Measurements from ENCODE around the gene ZFYVE28. TPM values are rescaled to one million over a fixed set of nuclear protein-coding genes. Genes with fewer than 3 reads are reported as not detected.

The ZFYVE28 gene
- total RNA-seq, 6 experiments from 2014 or later: 2.5 to 9.6 (median 4.8) TPM

DNA sequence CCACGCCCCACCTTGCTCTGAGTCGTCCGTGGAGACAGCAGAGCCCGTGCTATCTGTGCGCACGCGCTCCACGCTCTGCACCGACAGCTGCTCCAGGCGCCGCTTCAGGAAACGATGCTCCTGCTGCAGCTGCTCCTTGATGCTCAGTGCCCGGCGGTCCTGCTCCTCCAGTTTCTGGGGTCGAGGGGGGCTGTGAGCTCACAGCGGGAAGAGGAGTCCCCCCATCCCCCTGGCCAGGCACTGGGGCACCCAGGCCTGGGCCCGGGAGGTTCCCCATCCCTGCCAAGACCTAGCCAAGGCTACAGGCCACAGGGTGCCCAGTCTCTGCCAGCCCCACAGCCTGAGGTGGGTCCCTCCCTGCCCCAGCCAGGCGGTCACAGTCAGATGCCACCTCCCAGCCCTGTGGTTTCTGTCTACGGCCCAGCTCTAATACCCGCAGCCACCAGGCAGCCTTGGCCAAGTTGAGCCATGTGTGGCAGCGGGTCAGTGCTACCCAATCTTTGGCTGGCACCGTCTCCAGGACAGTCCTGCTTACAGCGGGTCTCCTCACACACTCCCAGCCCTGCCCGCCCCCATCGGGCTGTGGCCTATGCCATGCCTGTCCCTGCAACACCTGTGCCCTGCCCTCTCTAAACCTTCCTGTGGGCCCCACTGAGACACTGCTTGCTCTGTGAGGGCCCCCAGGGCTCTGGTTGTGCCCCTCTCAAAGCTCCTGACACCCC lies 167.2 kb downstream of the ZFYVE28 start:
- WGBS (ENCODE audit: insufficient coverage, low coverage, low lambda C conversion rate, missing lambda C conversion rate): 100% methylated on average over 1 of the region's 25 CpGs
- DNase-seq (peak in 2 of 3 donors; percentile 17 to 48), ATAC-seq (no peak)
- no peak for TF ChIP-seq POLR2A (IDR thresholded peaks at IDR 0.05)
- TF ChIP-seq, protein P1, sequence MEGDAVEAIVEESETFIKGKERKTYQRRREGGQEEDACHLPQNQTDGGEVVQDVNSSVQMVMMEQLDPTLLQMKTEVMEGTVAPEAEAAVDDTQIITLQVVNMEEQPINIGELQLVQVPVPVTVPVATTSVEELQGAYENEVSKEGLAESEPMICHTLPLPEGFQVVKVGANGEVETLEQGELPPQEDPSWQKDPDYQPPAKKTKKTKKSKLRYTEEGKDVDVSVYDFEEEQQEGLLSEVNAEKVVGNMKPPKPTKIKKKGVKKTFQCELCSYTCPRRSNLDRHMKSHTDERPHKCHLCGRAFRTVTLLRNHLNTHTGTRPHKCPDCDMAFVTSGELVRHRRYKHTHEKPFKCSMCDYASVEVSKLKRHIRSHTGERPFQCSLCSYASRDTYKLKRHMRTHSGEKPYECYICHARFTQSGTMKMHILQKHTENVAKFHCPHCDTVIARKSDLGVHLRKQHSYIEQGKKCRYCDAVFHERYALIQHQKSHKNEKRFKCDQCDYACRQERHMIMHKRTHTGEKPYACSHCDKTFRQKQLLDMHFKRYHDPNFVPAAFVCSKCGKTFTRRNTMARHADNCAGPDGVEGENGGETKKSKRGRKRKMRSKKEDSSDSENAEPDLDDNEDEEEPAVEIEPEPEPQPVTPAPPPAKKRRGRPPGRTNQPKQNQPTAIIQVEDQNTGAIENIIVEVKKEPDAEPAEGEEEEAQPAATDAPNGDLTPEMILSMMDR (IDR thresholded peaks at IDR 0.05): no peak
- H3K27ac ChIP-seq: no peak overlapping the region
- no peaks in the 10 kb centered on the region for H3K9me3 ChIP-seq
- no peak overlapping the region for H3K4me3 ChIP-seq
- intact Hi-C loops (cut with DNase I): no loop called here
- no peaks in the 10 kb centered on the region for H3K27me3 ChIP-seq
- H3K4me1 ChIP-seq: peaks cover 0 to 2% (median 0%) of the 10 kb centered on the region in 4 donors
- peaks cover 0 to 29% (median 6%) of the 10 kb centered on the region in 4 donors for H3K36me3 ChIP-seq

- intact Hi-C loops (cut with DNase I): no loop called here
- H3K36me3 ChIP-seq: peaks cover 0 to 29% (median 6%) of the 10 kb centered on the region in 4 donors
- TF ChIP-seq POLR2A (IDR thresholded peaks at IDR 0.05): no peak
- TF ChIP-seq, protein P1 (IDR thresholded peaks at IDR 0.05): no peak
- no peak overlapping the region for H3K4me3 ChIP-seq
- H3K27me3 ChIP-seq: no peaks in the 10 kb centered on the region
- ATAC-seq: no peak
- no peak for DNase-seq
- no peaks in the 10 kb centered on the region for H3K9me3 ChIP-seq
- WGBS (ENCODE audit: insufficient coverage, low coverage, low lambda C conversion rate, missing lambda C conversion rate): 90% methylated on average over 6 of the region's 30 CpGs
- H3K4me1 ChIP-seq: no peaks in the 10 kb centered on the region
- H3K27ac ChIP-seq: no peak overlapping the region
Observed at GRCh38 chr4:2250357-2251072, 167.9 kb downstream of the ZFYVE28 start.

DNA sequence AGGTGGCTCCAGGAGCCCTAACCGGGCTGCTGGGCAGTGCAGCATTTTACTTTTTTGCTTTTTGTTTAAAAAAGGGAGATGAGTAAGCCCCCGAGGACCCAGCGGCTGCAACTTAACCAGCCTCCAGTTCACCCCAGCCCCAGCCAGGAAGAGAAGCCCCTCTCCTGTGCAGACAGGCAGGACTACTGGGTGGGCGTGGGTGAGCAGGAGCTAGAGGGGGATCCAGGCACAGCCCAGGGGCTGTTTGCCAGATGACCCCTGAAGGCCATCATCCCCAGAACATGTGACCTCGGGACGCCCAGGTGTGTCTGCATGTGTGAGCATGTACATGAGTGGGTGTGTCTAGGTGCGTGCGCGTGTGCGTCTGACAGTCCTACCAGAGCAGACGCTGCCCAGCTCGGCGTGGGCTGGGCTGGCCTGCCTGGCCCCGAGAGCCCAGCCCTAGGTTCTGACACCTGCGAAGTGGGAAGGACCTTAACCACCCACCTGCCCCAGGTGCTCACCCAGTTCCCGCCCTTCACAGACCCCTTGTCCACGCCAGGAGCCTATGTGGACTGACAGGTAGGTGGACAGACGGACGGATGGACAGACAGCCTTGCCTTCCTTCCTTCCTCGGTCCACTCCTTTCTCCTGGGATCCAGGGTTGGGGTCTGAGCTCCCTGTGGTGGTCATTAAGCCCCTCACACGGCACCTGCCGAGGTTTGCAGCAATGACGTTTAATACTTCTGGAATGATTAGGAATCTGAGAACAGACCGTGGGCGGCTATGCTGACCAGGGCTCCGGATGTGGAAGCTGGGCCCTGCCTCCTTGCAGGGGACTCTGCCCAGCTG lies 168.7 kb downstream of the ZFYVE28 start:
- no peak overlapping the region for H3K27ac ChIP-seq
- no peaks in the 10 kb centered on the region for H3K9me3 ChIP-seq
- no peaks in the 10 kb centered on the region for H3K27me3 ChIP-seq
- H3K4me3 ChIP-seq: no peak overlapping the region
- ATAC-seq: no peak
- 77% methylated on average over 5 of the region's 26 CpGs for WGBS (ENCODE audit: insufficient coverage, low coverage, low lambda C conversion rate, missing lambda C conversion rate)
- no peaks in the 10 kb centered on the region for H3K4me1 ChIP-seq
- TF ChIP-seq, protein P1 (IDR thresholded peaks at IDR 0.05): no peak
- no peak for TF ChIP-seq POLR2A (IDR thresholded peaks at IDR 0.05)
- DNase-seq: no peak
- intact Hi-C loops (cut with DNase I): no loop called here
- peaks cover 0 to 25% (median 6%) of the 10 kb centered on the region in 4 donors for H3K36me3 ChIP-seq

GRCh38 chr4:2248821-2249261 lies 169.6 kb downstream of the ZFYVE28 start:
- WGBS (ENCODE audit: insufficient coverage, low coverage, low lambda C conversion rate, missing lambda C conversion rate): 71% methylated on average over 4 of the region's 10 CpGs
- DNase-seq: peak in 1 of 3 donors; percentile 16
- intact Hi-C loops (cut with DNase I): no loop called here

More at GRCh38 chr4:2248821-2249261, 169.6 kb downstream of the ZFYVE28 start:
- Histone ChIP-seq H3K9me3 (no peaks in the 10 kb centered on the region), H3K4me3 (no peak overlapping the region), H3K27me3 (no peaks in the 10 kb centered on the region), H3K36me3 (peaks cover 0 to 16% (median 6%) of the 10 kb centered on the region in 4 donors), H3K27ac (no peak overlapping the region), H3K4me1 (no peaks in the 10 kb centered on the region)
- ATAC-seq: no peak
- TF ChIP-seq, protein P1 (IDR thresholded peaks at IDR 0.05): no peak
- no peak for TF ChIP-seq POLR2A (IDR thresholded peaks at IDR 0.05)
